ENCODE measurements around the gene METTL17.
A peak's percentile ranks its signal among the peaks of the same experiment; 100 is the strongest.
"Not testable (repeated sequence)": the region's sequence is repeated elsewhere in the genome, so short reads cannot be mapped to it uniquely, and the experiment has no call there.

METTL17 gene

DNA sequence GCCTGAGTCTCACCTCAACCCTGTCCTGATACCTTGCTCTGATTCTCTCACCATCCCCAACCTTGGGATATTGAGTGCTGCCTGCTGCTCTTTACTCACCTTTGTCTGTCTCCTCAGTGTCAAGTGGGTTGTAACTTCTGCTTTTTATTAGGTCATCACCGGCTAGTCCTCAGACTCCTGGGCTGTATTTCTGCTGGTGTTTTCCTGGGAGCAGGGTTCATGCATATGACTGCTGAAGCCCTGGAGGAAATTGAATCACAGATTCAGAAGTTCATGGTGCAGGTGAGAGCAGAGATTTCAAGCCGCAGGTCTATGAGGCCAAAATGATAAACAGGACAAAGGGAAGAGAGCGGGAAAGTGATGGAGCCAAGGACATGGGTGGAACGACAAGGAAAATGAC is 9.8 kb downstream of the METTL17 start:
- TF ChIP-seq MYC (IDR thresholded peaks at IDR 0.05; ENCODE audit: low read depth, low read length): no peak
- TF ChIP-seq POLR2A (IDR thresholded peaks at IDR 0.05; ENCODE audit: extremely low read depth, insufficient read length): no peak
- TF ChIP-seq, protein P1, sequence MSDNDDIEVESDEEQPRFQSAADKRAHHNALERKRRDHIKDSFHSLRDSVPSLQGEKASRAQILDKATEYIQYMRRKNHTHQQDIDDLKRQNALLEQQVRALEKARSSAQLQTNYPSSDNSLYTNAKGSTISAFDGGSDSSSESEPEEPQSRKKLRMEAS (IDR thresholded peaks at IDR 0.05; ENCODE audit: low read depth, low read length): no peak
- no peak for TF ChIP-seq CTCF (IDR thresholded peaks at IDR 0.05; ENCODE audit: low read depth, low read length)
- DNase-seq (ENCODE audit: low read depth): no peak

DNA sequence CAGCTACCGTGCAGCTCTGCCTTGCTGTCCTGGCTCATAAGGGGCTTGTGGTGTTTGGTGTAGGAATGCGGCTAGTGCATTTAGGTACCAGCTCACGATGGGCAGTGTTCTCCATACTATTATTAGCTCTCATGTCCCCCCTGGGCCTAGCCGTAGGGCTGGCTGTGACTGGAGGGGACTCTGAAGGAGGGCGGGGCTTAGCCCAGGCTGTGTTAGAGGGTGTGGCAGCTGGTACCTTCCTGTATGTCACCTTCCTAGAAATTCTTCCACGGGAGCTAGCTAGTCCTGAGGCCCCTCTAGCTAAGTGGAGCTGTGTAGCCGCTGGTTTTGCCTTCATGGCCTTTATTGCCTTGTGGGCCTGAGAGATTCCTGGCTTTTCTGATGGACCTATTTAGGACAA is 11.4 kb downstream of the METTL17 start:
- TF ChIP-seq, protein P1 (IDR thresholded peaks at IDR 0.05; ENCODE audit: low read depth, low read length): no peak
- TF ChIP-seq CTCF (IDR thresholded peaks at IDR 0.05; ENCODE audit: low read depth, low read length) (no peak), POLR2A (IDR thresholded peaks at IDR 0.05; ENCODE audit: extremely low read depth, insufficient read length) (no peak), MYC (IDR thresholded peaks at IDR 0.05; ENCODE audit: low read depth, low read length) (no peak)
- no peak for DNase-seq (ENCODE audit: low read depth)
- H3K4me3 ChIP-seq (ENCODE audit: low read depth, low read length): no peak overlapping the region

More for the DNA sequence above, 9.8 kb downstream of the METTL17 start:
- H3K4me3 ChIP-seq (ENCODE audit: low read depth, low read length): no peak overlapping the region

DNA sequence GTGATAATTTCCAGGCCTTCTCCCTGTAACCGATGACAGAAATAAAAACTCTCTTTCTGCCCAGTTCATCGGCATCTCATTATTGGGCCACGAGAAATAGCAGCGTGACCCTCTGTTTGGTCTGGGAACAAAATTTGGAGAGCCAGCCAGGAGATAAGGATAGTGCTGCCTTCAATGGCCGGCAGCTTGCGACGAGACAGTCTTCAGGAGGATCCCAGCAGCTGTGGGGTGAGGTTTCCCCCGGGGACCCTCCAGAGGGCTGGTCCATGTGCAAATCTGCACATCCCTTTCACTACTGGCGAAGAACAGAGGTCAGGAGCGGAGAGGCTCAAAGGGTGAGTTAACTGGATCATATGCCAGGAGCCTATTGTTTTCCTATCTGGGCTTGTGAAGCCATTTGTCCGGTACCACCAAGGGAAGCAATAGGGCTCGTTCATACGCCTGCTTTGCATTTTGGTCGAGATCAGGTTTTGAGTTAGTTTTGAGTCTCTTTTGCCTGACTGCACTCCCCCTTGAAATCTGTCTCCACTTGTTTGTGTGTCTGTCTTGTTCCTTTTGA is 14.1 kb downstream of the METTL17 start:
- TF ChIP-seq, protein P1 (IDR thresholded peaks at IDR 0.05; ENCODE audit: low read depth, low read length): no peak
- TF ChIP-seq CTCF (IDR thresholded peaks at IDR 0.05; ENCODE audit: low read depth, low read length) (no peak), POLR2A (IDR thresholded peaks at IDR 0.05; ENCODE audit: extremely low read depth, insufficient read length) (no peak), MYC (IDR thresholded peaks at IDR 0.05; ENCODE audit: low read depth, low read length) (no peak)
- H3K4me3 ChIP-seq (ENCODE audit: low read depth, low read length): no peak overlapping the region
- no peak for DNase-seq (ENCODE audit: low read depth)

- not testable (repeated sequence) for DNase-seq (ENCODE audit: low read depth); H3K4me3 ChIP-seq (ENCODE audit: low read depth, low read length)
These were observed 19.9 kb downstream of the METTL17 start for GRCh38 chr14:21009721-21010120.

DNA sequence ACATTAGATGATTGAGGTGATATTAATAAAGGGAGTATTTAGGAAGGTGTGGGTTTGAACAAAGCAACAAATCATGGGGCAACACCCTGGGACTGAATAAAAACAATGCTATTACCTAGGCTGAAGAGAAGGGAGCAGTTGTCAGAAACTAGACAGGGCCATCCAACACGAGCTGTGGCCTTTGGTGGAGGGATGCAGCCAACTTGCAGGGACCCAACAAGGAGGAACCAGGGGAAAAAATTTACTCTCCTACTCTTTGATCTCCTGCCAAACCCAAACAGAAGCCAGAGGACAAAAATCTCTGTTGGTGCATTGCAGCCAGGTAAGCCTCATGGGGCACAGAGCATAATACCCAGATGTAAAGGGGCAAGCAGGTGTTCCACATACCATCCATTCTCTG is 21.4 kb downstream of the METTL17 start:
- no peak overlapping the region for H3K4me3 ChIP-seq (ENCODE audit: low read depth, low read length)
- TF ChIP-seq, protein P1 (IDR thresholded peaks at IDR 0.05; ENCODE audit: low read depth, low read length): no peak
- TF ChIP-seq POLR2A (IDR thresholded peaks at IDR 0.05; ENCODE audit: extremely low read depth, insufficient read length): no peak
- TF ChIP-seq MYC (IDR thresholded peaks at IDR 0.05; ENCODE audit: low read depth, low read length): no peak
- no peak for TF ChIP-seq CTCF (IDR thresholded peaks at IDR 0.05; ENCODE audit: low read depth, low read length)
- no peak for DNase-seq (ENCODE audit: low read depth)

GRCh38 chr14:21014761-21015190 is 25.0 kb downstream of the METTL17 start:
- H3K4me3 ChIP-seq (ENCODE audit: low read depth, low read length): no peak overlapping the region
- TF ChIP-seq, protein P1 (IDR thresholded peaks at IDR 0.05; ENCODE audit: low read depth, low read length): no peak
- TF ChIP-seq CTCF (IDR thresholded peaks at IDR 0.05; ENCODE audit: low read depth, low read length): peak; percentile 80
- DNase-seq (ENCODE audit: low read depth): peak; percentile 87

All from NB4 (cell line).